IPS DF 6.9 (cell line): ENCODE measurements around the gene FANCE.

Experiments used
- DNase-seq: peaks from one replicate; pipeline ENCODE4 v3.0.0-alpha.2; 2013; ENCODE audit warnings: low read depth, low spot score
- H3K27ac ChIP-seq: one replicate; pipeline ENCODE4 v1.5.1; 2013; ENCODE audit warnings: low read length, control low read depth
- H3K27me3 ChIP-seq: 2 replicates; pipeline ENCODE4 v1.6.1; 2013; ENCODE audit warnings: mild to moderate bottlenecking, low read length; ENCODE audit not compliant: control insufficient read depth, insufficient read depth
- H3K36me3 ChIP-seq: 2 replicates; pipeline ENCODE4 v1.6.1; 2013; ENCODE audit warnings: low read length; ENCODE audit not compliant: control insufficient read depth, insufficient read depth
- H3K4me1 ChIP-seq: 2 replicates; pipeline ENCODE4 v1.6.1; 2013; ENCODE audit warnings: low read length; ENCODE audit not compliant: control insufficient read depth, insufficient read depth
- H3K4me3 ChIP-seq: 2 replicates; pipeline ENCODE4 v1.5.1; 2013; ENCODE audit warnings: mild to moderate bottlenecking, low read length
- H3K9me3 ChIP-seq: 2 replicates; pipeline ENCODE4 v1.6.1; 2013; ENCODE audit warnings: low read length, inconsistent platforms; ENCODE audit not compliant: control insufficient read depth, insufficient read depth
- WGBS: extraction: QIAGEN DNeasy Blood & Tissue Kit; methylation state at CpG from one replicate; pipeline ENCODE4 v1.1.7; 2013; ENCODE audit warnings: mixed read lengths, missing lambda C conversion rate; ENCODE audit not compliant: insufficient read length, insufficient coverage; 5-methylcytosine and 5-hydroxymethylcytosine counted together

FANCE gene

GRCh38 chr6:35445691-35446090 lies 6.4 kb upstream of the FANCE start:
- no peak for DNase-seq
- Histone ChIP-seq H3K4me1 (no peaks in the 10 kb centered on the region), H3K9me3 (no peaks in the 10 kb centered on the region), H3K36me3 (no peaks in the 10 kb centered on the region), H3K4me3 (no peak overlapping the region), H3K27me3 (no peaks in the 10 kb centered on the region), H3K27ac (no peak overlapping the region)
- WGBS = no CpG with 5 or more reads among the region's 7 CpGs

- no peaks in the 10 kb centered on the region for H3K9me3 ChIP-seq
- H3K27me3 ChIP-seq = no peaks in the 10 kb centered on the region
- DNase-seq = no peak
- H3K4me1 ChIP-seq = peaks cover 1% of the 10 kb centered on the region; the same call in 1 of the 2 replicates
- no peak overlapping the region for H3K27ac ChIP-seq
- H3K4me3 ChIP-seq = no peak overlapping the region
- WGBS = no CpG with 5 or more reads among the region's 7 CpGs
- no peaks in the 10 kb centered on the region for H3K36me3 ChIP-seq
Measured at GRCh38 chr6:35448191-35448590, 3.9 kb upstream of the FANCE start.

GRCh38 chr6:35449287-35449881 lies 2.8 kb upstream of the FANCE start:
- H3K36me3 ChIP-seq = no peaks in the 10 kb centered on the region
- no peak for DNase-seq
- H3K4me1 ChIP-seq = peaks cover 1% of the 10 kb centered on the region; the same call in 1 of the 2 replicates
- no peak overlapping the region for H3K4me3 ChIP-seq
- no peaks in the 10 kb centered on the region for H3K27me3 ChIP-seq
- no peak overlapping the region for H3K27ac ChIP-seq
- no peaks in the 10 kb centered on the region for H3K9me3 ChIP-seq
- no CpG with 5 or more reads among the region's 14 CpGs for WGBS

- Histone ChIP-seq H3K27me3 (no peaks in the 10 kb centered on the region), H3K4me3 (no peak overlapping the region; the same call in 1 of the 2 replicates), H3K27ac (no peak overlapping the region), H3K9me3 (no peaks in the 10 kb centered on the region), H3K4me1 (peaks cover 1% of the 10 kb centered on the region; the same call in 1 of the 2 replicates), H3K36me3 (peaks cover 4% of the 10 kb centered on the region; the same call in 1 of the 2 replicates)
- no CpG with 5 or more reads among the region's 20 CpGs for WGBS
- no peak for DNase-seq
Measured at GRCh38 chr6:35451354-35452182, 570 bp upstream of the FANCE start.

GRCh38 chr6:35453236-35453635 lies 1.1 kb downstream of the FANCE start:
- no peak overlapping the region; the same call in 1 of the 2 replicates for H3K4me3 ChIP-seq
- no CpG with 5 or more reads among the region's 3 CpGs for WGBS
- H3K36me3 ChIP-seq = peaks cover 7% of the 10 kb centered on the region; the same call in 1 of the 2 replicates
- H3K4me1 ChIP-seq = peaks cover 1% of the 10 kb centered on the region; the same call in 1 of the 2 replicates
- no peaks in the 10 kb centered on the region for H3K9me3 ChIP-seq
- H3K27me3 ChIP-seq = no peaks in the 10 kb centered on the region
- H3K27ac ChIP-seq = no peak overlapping the region
- no peak for DNase-seq

GRCh38 chr6:35454391-35455110 lies 2.4 kb downstream of the FANCE start:
- no peaks in the 10 kb centered on the region for H3K27me3 ChIP-seq
- H3K27ac ChIP-seq = no peak overlapping the region
- H3K9me3 ChIP-seq = no peaks in the 10 kb centered on the region
- H3K36me3 ChIP-seq = peaks cover 11% of the 10 kb centered on the region
- no peak overlapping the region for H3K4me3 ChIP-seq
- DNase-seq = no peak
- H3K4me1 ChIP-seq = peaks cover 1% of the 10 kb centered on the region; the same call in 1 of the 2 replicates
- WGBS = no CpG with 5 or more reads among the region's 9 CpGs

GRCh38 chr6:35457907-35458306 lies 5.8 kb downstream of the FANCE start:
- no peak for DNase-seq
- Histone ChIP-seq H3K27me3 (no peaks in the 10 kb centered on the region), H3K9me3 (no peaks in the 10 kb centered on the region), H3K27ac (no peak overlapping the region), H3K4me3 (no peak overlapping the region), H3K4me1 (no peaks in the 10 kb centered on the region), H3K36me3 (peaks cover 16% of the 10 kb centered on the region)
- WGBS = no CpG with 5 or more reads among the region's 4 CpGs

- no peak for DNase-seq
- Histone ChIP-seq H3K9me3 (no peaks in the 10 kb centered on the region), H3K4me1 (no peaks in the 10 kb centered on the region), H3K36me3 (peaks cover 12% of the 10 kb centered on the region), H3K27ac (no peak overlapping the region), H3K27me3 (no peaks in the 10 kb centered on the region), H3K4me3 (no peak overlapping the region)
- WGBS = no CpG with 5 or more reads among the region's 3 CpGs
Measured at GRCh38 chr6:35461270-35461669, 9.1 kb downstream of the FANCE start.

- WGBS = no CpG with 5 or more reads among the region's 4 CpGs
- no peak for DNase-seq
- H3K36me3 ChIP-seq = peaks cover 10% of the 10 kb centered on the region
Measured at GRCh38 chr6:35463292-35463691, 11.2 kb downstream of the FANCE start.

GRCh38 chr6:35465646-35466045 lies 13.5 kb downstream of the FANCE start:
- Histone ChIP-seq H3K9me3 (no peaks in the 10 kb centered on the region), H3K4me1 (no peaks in the 10 kb centered on the region; the same call in 1 of the 2 replicates), H3K4me3 (no peak overlapping the region), H3K27ac (no peak overlapping the region), H3K27me3 (no peaks in the 10 kb centered on the region), H3K36me3 (peaks cover 23% of the 10 kb centered on the region)
- no CpG with 5 or more reads among the region's 1 CpG for WGBS
- DNase-seq = no peak

More at GRCh38 chr6:35463292-35463691, 11.2 kb downstream of the FANCE start:
- Histone ChIP-seq H3K4me3 (no peak overlapping the region), H3K27me3 (no peaks in the 10 kb centered on the region), H3K9me3 (no peaks in the 10 kb centered on the region), H3K4me1 (no peaks in the 10 kb centered on the region; the same call in 1 of the 2 replicates), H3K27ac (no peak overlapping the region)
